ENCODE data around the gene PREB. TPM values are rescaled to one million over a fixed set of nuclear protein-coding genes. Genes with fewer than 3 reads are reported as not detected.
"Not testable (repeated sequence)": the region's sequence is repeated elsewhere in the genome, so short reads cannot be mapped to it uniquely, and the experiment has no call there.

The PREB gene
- polyA plus RNA-seq (ENCODE audit: insufficient read length in 3 of 3): 10 to 100 TPM; 51.5 to 55.3 (median 51.7) TPM

GRCh38 chr2:27133905-27134780, at the start of gene PREB:
TSS of gene PREB (minus strand) at chr2:27134636. CDS start at chr2:27134421, 215 bp downstream.
- peak; percentile 91 to 96 (median 91) for DNase-seq (ENCODE audit: low read depth in 3 of 3, low spot score in 2 of 3)

- DNase-seq (ENCODE audit: low read depth in 3 of 3, low spot score in 2 of 3): no peak
These were observed 49.7 kb upstream of the PREB start for GRCh38 chr2:27184115-27184514.

GRCh38 chr2:27182346-27182745, 47.9 kb upstream of the PREB start:
- no peak for DNase-seq (ENCODE audit: low read depth in 3 of 3, low spot score in 2 of 3)

- no peak for DNase-seq (ENCODE audit: low read depth in 3 of 3, low spot score in 2 of 3)
These were observed 45.0 kb upstream of the PREB start for GRCh38 chr2:27179344-27180000.

- DNase-seq (ENCODE audit: low read depth in 3 of 3, low spot score in 2 of 3): no peak
These were observed 44.0 kb upstream of the PREB start for GRCh38 chr2:27178469-27178868.

DNA sequence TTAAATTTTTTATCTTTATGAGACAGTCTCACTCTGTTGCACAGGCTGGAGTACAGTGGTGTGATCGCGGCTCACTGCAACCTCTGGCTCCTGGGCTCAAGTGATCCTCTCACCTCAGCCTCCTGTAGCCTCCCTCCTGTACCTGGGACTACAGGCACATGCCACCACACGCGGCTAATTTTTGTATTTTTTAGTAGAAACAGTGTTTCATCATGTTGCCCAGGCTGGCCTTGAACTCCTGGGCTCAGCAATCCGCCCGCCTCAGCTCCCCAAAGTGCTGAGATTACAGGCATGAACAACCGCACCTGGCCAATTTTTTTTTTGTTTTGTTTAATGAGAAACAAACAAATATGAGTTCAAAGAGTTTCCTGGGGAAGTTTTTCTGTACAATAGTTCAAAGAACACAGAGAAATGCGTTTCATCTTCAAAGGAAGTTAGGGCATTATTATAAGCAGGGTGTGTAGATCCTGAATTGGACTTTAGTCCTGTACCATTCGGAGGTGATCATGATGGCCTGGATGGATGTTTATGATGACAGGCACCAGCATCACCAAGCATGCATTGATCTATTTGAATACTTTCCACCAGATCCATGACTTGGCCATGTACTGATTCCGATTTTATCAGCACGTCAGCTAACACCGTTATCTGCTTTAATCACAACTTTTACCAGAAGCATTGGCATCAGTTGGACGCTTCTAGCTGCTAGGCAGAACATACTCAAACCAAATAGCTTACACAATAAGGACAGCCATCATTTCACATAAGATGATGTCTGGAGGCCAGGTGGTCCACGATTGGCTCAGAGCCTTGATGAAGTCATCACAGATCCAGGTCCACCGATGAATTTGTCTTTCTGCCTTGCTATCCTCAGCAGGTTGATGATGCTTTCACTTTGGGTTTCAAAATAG, 43.3 kb upstream of the PREB start:
- DNase-seq (ENCODE audit: low read depth in 3 of 3, low spot score in 2 of 3): no peak

- not testable (repeated sequence) for DNase-seq (ENCODE audit: low read depth in 3 of 3, low spot score in 2 of 3)
These were observed 41.3 kb upstream of the PREB start for GRCh38 chr2:27175781-27176180.

DNA sequence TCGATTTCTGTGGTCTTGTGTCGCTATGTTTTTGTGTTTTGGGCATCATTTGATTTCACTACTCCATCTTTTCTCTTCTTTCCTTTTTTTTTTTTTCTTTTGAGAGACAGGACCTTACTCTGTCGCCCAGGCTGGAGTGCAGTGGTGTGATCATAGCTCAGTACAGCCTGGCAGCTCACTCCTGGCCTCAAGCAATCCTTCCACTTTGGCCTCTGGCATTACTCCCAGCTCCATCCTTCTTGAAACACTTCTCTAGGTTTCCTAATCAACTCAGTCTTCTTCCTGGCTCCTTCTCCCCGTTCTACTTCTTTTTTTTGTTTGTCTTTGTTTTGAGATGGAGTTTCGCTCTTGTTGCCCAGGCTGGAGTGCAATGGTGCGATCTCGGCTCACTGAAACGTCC, 40.9 kb upstream of the PREB start:
- no peak for DNase-seq (ENCODE audit: low read depth in 3 of 3, low spot score in 2 of 3)

- DNase-seq (ENCODE audit: low read depth in 3 of 3, low spot score in 2 of 3): no peak
These were observed 40.2 kb upstream of the PREB start for GRCh38 chr2:27174638-27175037.

DNA sequence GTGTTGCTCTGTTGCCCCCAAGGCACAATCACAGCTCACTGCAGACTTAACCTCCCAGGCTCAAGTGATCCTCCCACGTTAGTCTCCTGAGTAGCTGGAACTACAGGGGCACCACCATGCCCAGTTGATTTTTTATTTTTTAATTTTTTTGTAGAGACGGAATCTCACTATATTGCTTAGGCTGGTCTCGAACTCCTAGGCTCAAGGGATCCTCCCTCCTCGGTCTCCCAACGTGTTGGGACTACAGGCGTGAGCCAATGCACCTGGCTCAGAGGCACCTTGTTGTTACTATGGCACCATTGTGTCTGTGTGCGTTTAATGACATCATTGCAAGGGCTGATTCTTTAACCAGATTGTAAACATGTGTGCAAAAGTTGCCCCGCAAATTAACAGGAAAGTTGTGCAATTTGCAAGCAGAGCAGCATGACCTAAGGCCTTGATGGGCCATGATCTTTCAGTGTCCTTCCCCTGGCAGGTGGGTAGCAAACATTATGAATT, 37.0 kb upstream of the PREB start:
- no peak for DNase-seq (ENCODE audit: low read depth in 3 of 3, low spot score in 2 of 3)

GRCh38 chr2:27170581-27171337, 36.3 kb upstream of the PREB start:
- no peak for DNase-seq (ENCODE audit: low read depth in 3 of 3, low spot score in 2 of 3)

GRCh38 chr2:27164960-27165763, 30.7 kb upstream of the PREB start:
- no peak for DNase-seq (ENCODE audit: low read depth in 3 of 3, low spot score in 2 of 3)

DNA sequence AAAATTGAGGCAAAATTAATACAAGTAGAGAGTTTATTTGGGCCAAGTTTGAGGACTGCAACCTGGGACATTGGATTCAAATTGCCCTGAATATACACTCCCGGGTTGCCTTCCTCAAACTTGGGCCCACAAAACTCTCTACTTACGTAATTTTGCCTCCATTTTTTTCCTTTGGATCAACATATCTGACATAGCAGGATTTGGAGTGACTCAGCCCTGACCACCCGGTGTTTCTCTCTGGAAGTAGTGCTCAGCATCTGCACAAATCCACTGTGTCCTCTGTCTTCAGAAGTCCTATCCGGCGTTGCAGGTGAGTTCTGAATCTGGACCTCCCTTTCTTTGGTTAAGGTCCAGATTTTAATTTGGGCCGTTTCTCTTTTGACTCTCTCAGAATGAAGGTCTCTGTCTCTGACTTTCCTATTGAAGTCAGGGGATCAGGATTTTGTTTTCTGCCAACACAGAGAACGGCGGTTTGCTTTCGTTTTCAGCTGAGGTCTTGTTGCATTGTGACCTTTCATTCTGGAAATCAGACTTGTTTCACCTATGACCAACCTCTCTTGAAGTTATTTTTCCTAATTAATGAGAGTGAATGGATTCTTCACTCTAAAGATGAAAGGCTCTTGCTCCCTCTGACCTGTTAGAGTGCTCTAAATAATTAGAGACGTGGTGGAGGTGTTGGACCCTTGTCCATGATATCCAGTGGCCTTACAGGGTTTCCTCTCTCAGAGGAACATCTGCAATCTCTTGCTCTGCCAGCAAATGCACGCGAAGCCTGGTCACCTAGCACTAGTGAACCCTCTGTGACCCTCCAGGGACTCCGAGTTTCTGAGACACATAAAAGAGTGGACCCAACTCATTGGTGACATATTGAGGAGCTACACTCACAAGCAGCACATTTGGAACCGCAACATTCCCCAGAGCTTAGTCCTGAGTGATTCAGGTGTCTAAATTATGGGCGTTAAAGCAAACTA, 28.0 kb upstream of the PREB start:
- DNase-seq (ENCODE audit: low read depth in 3 of 3, low spot score in 2 of 3): no peak

DNA sequence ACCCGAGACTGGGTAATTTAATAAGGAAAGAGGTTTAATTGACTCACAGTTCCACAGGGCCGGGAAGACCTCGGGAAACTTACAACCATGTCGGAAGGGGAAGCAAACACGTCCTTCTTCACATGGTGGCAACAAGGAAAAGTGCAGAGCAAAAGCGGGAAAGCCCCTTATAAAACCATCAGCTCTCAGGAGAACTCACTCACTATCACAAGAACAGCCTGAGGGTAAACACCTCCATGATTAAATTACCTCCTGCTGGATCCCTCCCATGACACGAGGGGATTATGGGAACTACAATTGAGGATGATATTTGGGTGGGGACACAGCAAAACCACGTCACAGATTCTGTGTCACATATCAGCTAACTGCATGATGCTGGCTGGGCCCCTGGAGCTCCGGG, 25.8 kb upstream of the PREB start:
- no peak for DNase-seq (ENCODE audit: low read depth in 3 of 3, low spot score in 2 of 3)

DNA sequence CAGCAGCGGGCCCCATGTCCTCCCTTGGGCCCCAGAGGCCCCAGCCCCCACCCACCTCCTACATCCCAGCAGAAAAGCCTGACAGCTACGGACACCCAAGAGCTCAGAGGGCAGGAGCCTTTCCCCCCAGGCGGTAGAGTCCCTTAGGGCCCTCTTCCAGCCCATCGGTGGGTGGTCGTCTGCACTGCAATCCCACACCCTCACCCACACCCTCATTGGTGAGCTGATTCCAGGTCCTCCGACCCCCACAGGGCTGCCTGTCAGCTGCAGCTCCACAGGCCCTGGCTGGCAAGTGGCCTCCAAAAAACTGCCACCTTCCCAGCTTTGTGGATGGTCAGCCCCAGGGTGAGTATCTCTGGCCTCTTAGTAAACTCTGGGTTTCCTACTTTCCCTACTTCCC, 24.8 kb upstream of the PREB start:
- DNase-seq (ENCODE audit: low read depth in 3 of 3, low spot score in 2 of 3): no peak

DNA sequence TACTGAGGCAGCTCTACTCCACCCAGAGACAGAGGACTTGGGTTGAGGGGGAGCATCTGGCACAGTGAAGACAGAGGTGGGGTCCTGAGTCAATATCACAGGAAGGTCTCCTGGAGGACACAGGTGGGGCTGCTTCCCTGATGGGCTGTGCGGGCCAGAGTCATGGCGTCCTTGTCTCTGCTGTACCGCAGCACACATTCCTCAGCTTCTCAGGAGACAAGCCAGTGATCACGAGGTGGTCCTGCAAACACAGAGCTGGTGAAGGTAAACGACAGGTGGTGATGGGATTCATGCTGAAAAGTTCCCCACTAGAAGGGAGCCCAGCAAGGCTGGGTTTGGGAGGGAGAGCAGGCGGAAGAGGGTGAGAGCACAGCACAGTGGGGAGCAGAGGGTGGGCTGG, 24.0 kb upstream of the PREB start:
- DNase-seq (ENCODE audit: low read depth in 3 of 3, low spot score in 2 of 3): no peak

GRCh38 chr2:27155069-27155520, 20.7 kb upstream of the PREB start:
- DNase-seq (ENCODE audit: low read depth in 3 of 3, low spot score in 2 of 3): no peak

- DNase-seq (ENCODE audit: low read depth in 3 of 3, low spot score in 2 of 3): peak in 1 of 3 donors; percentile 30
These were observed 20.1 kb upstream of the PREB start for GRCh38 chr2:27154488-27154887.
